ENCODE results near the gene TUT4.

GRCh38 chr1:52532247-52532646 is 20.6 kb downstream of the TUT4 start:
- TF ChIP-seq CTCF (IDR thresholded peaks at IDR 0.05; ENCODE audit: low read length) (no peak), EZH2 (IDR thresholded peaks at IDR 0.05; ENCODE audit: borderline replicate concordance, low read length) (no peak)
